IMR-90 (cell line): ENCODE measurements around the gene PTCHD4.

Experiments
- BHLHE40 ChIP-seq: fragments of 150-350 bp; IDR thresholded peaks from 2 replicates; pipeline ENCODE4 v1.6.1; 2016; ENCODE audit warnings: mild to moderate bottlenecking, low read depth, low read length
- CEBPB ChIP-seq: IDR thresholded peaks from 2 replicates; pipeline ENCODE4 v1.6.1; 2012; ENCODE audit warnings: low read depth, low read length, improper control_type of control experiment
- CHD1 ChIP-seq: IDR thresholded peaks from 2 replicates; pipeline ENCODE4 v1.6.1; 2012; ENCODE audit warnings: low read depth, low read length, improper control_type of control experiment
- CTCF ChIP-seq: conservative IDR thresholded peaks from 2 replicates; pipeline ENCODE4 v1.5.1; 2012; ENCODE audit warnings: mild to moderate bottlenecking, low read depth, low read length, improper control_type of control experiment
- FOS ChIP-seq: fragments of 150-350 bp; IDR thresholded peaks from 2 replicates; pipeline ENCODE4 v1.6.1; 2016; ENCODE audit warnings: low read depth, low read length
- MAZ ChIP-seq: IDR thresholded peaks from 2 replicates; pipeline ENCODE4 v1.6.1; 2012; ENCODE audit warnings: low read depth, mild to moderate bottlenecking, low read length, improper control_type of control experiment, moderate library complexity, borderline replicate concordance
- NFE2L2 ChIP-seq: fragments of 150-350 bp; IDR thresholded peaks from 2 replicates; pipeline ENCODE4 v1.6.1; 2016; ENCODE audit warnings: low read depth, mild to moderate bottlenecking, low read length
- POLR2A ChIP-seq: IDR thresholded peaks from 2 replicates; pipeline ENCODE4 v1.6.1; 2012; ENCODE audit warnings: mild to moderate bottlenecking, low read depth, low read length
- RAD21 ChIP-seq: IDR thresholded peaks from 2 replicates; pipeline ENCODE4 v1.6.1; 2012; ENCODE audit warnings: low read length, improper control_type of control experiment
- RCOR1 ChIP-seq: IDR thresholded peaks from 2 replicates; pipeline ENCODE4 v1.6.1; 2012; ENCODE audit warnings: mild to moderate bottlenecking, low read length, improper control_type of control experiment; ENCODE audit not compliant: insufficient replicate concordance
- SMC3 ChIP-seq: fragments of 150-350 bp; IDR thresholded peaks from 2 replicates; pipeline ENCODE4 v1.6.1; 2016; ENCODE audit warnings: low read depth, mild to moderate bottlenecking, antibody characterized with exemption, low read length, moderate library complexity
- TF ChIP-seq, protein P1 (sequence below): fragments of 150-350 bp; IDR thresholded peaks from 2 replicates; pipeline ENCODE4 v1.6.1; 2017; ENCODE audit warnings: mild to moderate bottlenecking, antibody characterized with exemption, low read length, low read depth
- TF ChIP-seq, protein P2 (sequence below): fragments of 150-350 bp; IDR thresholded peaks from 2 replicates; pipeline ENCODE4 v1.6.1; 2016; ENCODE audit warnings: low read depth, mild to moderate bottlenecking, low read length, moderate library complexity, borderline replicate concordance

DNA sequence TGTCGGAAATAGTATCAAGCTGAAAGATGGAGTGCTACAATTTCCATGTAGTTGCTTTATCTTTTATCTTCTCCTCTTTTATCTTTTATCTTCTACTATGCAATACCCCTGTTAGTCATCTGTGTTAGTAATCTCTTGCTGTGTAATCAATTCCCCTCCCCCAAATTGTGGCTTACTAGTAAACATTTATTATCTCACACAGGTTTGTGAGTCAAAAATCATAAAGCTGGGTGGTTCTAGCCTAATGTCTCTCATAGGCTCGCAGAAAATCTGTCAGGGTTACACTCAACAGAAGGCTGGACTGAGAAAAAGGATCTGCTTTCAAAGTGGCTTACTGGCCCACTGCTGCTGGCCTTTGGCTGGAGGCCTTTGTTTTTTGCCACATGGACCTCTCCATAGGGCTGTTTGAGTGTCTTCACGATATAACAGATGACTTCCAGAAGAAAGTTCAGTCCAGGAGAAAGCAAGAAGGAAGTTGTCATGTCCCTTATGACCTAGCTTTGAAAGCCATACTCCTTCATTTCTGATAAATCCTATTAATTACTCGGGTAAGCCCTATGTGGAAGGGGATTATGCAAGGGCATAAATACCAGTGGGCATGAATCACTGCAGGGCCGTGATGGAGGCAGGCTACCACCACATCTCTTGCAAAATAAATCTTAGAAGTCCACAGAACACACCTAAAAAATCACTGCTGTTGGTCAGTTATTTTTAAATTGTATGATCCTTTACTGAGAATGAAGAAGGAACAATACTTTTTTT is 24.5 kb upstream of the PTCHD4 start:
- TF ChIP-seq CTCF (no peak), CEBPB (no peak), POLR2A (no peak), FOS (no peak), MAZ (no peak), RCOR1 (no peak), RAD21 (no peak), SMC3 (no peak), NFE2L2 (no peak), BHLHE40 (no peak), CHD1 (no peak)
- TF ChIP-seq, protein P1, sequence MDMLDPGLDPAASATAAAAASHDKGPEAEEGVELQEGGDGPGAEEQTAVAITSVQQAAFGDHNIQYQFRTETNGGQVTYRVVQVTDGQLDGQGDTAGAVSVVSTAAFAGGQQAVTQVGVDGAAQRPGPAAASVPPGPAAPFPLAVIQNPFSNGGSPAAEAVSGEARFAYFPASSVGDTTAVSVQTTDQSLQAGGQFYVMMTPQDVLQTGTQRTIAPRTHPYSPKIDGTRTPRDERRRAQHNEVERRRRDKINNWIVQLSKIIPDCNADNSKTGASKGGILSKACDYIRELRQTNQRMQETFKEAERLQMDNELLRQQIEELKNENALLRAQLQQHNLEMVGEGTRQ: no peak
- TF ChIP-seq, protein P2, sequence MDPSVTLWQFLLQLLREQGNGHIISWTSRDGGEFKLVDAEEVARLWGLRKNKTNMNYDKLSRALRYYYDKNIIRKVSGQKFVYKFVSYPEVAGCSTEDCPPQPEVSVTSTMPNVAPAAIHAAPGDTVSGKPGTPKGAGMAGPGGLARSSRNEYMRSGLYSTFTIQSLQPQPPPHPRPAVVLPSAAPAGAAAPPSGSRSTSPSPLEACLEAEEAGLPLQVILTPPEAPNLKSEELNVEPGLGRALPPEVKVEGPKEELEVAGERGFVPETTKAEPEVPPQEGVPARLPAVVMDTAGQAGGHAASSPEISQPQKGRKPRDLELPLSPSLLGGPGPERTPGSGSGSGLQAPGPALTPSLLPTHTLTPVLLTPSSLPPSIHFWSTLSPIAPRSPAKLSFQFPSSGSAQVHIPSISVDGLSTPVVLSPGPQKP: no peak
